GM19372 (cell line): ENCODE results near the gene ZNF556.
A peak's percentile ranks its signal among the peaks of the same experiment; 100 is the strongest.

Source experiments
- ATAC-seq: cut with Tn5 transposase; IDR thresholded peaks from one replicate; pipeline ENCODE4 v1.9.1; 2021; ENCODE audit warnings: mild to moderate bottlenecking, low read depth, moderate library complexity; ENCODE audit not compliant: unreplicated experiment

The ZNF556 gene

GRCh38 chr19:2867025-2867991 is at the start of gene ZNF556:
ZNF556 (plus strand) TSS chr19:2867335; CDS start chr19:2867422, 87 bp downstream.
- no peak for ATAC-seq

GRCh38 chr19:2819540-2820111 is 47.5 kb upstream of the ZNF556 start, which contains the start of gene ZNF554:
ZNF554 (plus strand) TSS chr19:2819868; CDS start chr19:2820072, 204 bp downstream.
- peak; percentile 89 for ATAC-seq

- peak; percentile 11 for ATAC-seq
Observed at GRCh38 chr19:2820112-2820702, 46.9 kb upstream of the ZNF556 start.

DNA sequence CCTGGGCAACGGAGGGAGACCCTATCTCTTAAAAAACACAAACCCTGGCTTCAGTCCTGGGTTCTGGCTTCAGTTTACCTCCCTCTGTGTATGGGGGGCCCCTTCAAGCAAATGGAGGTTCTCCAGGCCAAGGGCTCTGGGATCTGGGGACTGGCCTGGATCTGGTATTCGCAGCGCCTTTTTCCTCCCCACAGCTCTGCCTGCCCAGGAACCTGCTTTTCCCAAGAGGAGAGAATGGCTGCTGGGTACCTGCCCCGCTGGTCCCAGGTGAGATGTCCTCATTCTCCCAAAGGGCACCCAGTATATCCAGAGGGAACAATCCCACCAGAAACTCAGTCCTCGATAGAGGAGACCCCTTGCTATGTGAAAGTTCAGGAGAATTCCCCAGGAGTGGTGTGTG is 44.3 kb upstream of the ZNF556 start:
- ATAC-seq = no peak

- ATAC-seq = no peak
Observed at GRCh38 chr19:2823646-2824045, 43.5 kb upstream of the ZNF556 start.

GRCh38 chr19:2824129-2824528 is 43.0 kb upstream of the ZNF556 start:
- no peak for ATAC-seq

DNA sequence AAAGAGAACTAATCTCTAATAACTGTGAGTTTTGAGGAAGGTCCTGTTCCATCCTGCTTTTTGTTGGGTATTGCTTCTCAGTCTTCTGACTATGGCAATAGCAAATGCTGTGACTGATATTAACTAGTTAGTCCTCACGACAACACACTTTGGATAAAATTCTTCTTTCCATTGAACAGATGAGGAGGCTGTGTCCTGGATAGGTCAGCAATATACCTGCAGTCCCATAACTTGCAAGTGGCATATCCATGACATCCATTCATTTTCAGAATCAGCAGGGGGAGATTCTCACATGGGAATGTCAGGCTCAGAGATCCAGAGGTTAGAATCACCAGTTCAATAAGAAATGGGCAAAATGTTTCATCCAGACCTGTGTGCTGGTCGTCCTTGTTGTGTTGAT is 40.1 kb upstream of the ZNF556 start:
- ATAC-seq = no peak

- ATAC-seq = no peak
Observed at GRCh38 chr19:2827840-2828489, 39.2 kb upstream of the ZNF556 start.

GRCh38 chr19:2834294-2834871 is 32.8 kb upstream of the ZNF556 start:
- ATAC-seq = no peak

GRCh38 chr19:2837430-2837829 is 29.7 kb upstream of the ZNF556 start:
- no peak for ATAC-seq

DNA sequence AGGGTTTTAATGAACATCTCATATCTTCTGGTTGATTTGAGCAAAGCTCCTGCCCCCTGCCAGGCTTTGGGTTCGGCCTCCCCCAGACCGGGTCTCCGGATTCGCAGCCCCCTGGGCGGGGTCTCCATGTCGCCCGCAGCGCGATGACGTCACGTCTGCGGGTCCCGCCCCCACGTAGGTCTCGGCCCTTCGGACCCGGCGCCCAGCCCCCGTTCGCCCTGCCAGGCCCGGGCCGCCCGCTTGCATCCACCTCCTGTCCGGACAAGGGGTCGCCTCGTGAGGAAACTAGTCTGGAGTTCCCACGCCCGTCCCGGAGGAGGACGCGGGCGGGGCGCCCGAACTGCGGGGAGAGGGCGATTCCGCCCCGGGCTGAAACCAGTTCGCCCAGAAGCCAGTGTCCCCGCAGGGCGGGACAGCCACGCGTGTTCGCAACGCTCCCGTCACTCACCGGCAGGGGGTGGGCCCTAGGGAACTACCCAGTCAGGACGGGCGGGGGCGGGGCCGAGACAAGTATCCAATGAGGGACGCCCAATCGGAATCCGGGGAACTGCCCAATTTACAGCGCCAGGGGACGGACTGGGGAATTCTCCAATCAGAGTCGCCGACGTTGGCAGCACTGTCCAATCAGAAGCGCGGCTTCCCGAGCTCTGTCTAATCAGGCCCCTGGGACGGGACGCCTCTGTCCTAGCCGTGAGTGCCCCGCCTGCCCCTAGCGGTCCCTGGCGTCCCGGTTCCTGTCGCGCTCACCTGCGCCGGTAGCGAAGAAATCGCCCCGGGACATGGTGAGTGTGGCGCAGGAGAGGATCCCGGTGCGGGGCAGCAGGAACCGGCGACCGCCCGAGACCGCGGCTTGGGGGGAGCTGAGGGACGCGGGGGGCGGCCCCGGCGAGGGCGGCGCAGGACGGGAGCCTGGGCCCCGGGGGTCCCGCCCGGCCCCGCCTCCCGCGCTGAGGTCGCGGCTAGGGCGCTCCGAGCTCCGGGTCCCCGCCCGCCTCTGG is 26.0 kb upstream of the ZNF556 start, which contains the start of gene ZNF555:
Gene ZNF555, plus strand, starts transcription at position 682 of the 998 bp plus-strand sequence. Its CDS starts 98 bp downstream, at position 780.
- ATAC-seq = peak; percentile 97

- ATAC-seq = peak; percentile 5
Observed at GRCh38 chr19:2841855-2842574, 25.1 kb upstream of the ZNF556 start.

- ATAC-seq = no peak
Observed at GRCh38 chr19:2845107-2845506, 22.0 kb upstream of the ZNF556 start.

GRCh38 chr19:2846180-2846894 is 20.8 kb upstream of the ZNF556 start:
- no peak for ATAC-seq

- ATAC-seq = no peak
Observed at GRCh38 chr19:2847507-2847906, 19.6 kb upstream of the ZNF556 start.

GRCh38 chr19:2848616-2849015 is 18.5 kb upstream of the ZNF556 start:
- no peak for ATAC-seq

DNA sequence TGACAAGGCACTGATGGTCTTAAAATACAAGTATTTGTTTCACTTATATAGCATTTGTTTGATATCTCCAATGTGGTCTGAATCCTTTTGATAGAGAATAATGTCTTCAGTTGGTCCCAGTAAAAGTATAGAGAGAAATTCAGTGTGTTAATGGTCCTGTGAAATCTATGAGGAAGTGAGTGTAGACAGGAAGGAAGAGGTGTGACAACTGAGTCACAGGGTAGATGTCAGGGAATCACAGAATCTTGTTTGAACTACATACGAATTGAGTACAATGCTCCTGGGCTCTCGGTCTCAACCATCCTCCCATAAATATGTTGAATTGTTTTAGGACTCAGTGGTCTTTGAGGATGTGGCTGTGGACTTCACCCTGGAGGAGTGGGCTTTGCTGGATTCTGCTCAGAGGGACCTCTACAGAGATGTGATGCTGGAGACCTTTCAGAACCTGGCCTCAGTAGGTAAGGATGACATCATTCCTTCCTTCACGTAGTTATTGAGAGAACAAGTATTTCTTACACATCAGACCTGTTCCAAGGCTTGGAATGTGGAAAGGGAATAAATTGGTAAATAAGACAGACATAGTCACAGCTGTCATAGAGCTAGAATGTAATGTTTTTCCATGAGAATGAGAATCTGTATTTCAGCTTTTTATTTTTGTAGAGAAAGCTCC is 16.7 kb upstream of the ZNF556 start:
- no peak for ATAC-seq
